HepG2 (cell line): ENCODE data around the gene PPM1G. TPM values are rescaled to one million over a fixed set of nuclear protein-coding genes. Genes with fewer than 3 reads are reported as not detected.

ENCODE experiments used
- ATF1 ChIP-seq: IDR thresholded peaks from 2 replicates; pipeline ENCODE4 v1.6.1; 2016; ENCODE audit warnings: mild to moderate bottlenecking, control low read depth
- BCL6 ChIP-seq: IDR thresholded peaks from 2 replicates; pipeline ENCODE4 v1.6.1; 2016; ENCODE audit warnings: missing genetic modification reagents, missing compliant biosample characterization
- ERF ChIP-seq: IDR thresholded peaks from 2 replicates; pipeline ENCODE4 v1.6.1; 2018; ENCODE audit warnings: missing biosample characterization, missing genetic modification reagents
- ETV6 ChIP-seq: sonication (generic); formaldehyde crosslinking; conservative IDR thresholded peaks from 2 replicates; pipeline ENCODE4 v1.4.0; 2020; ENCODE audit warnings: missing genetic modification reagents
- KDM1A ChIP-seq: IDR thresholded peaks from 2 replicates; pipeline ENCODE4 v1.6.1; 2016; ENCODE audit warnings: missing compliant biosample characterization
- KMT2B ChIP-seq: IDR thresholded peaks from 2 replicates; pipeline ENCODE4 v1.6.1; 2016; ENCODE audit warnings: missing genetic modification reagents, missing compliant biosample characterization
- MXD1 ChIP-seq: sonication (generic); formaldehyde crosslinking; IDR thresholded peaks from 2 replicates; pipeline ENCODE4 v1.4.0; 2020; ENCODE audit warnings: mild to moderate bottlenecking, missing genetic modification reagents
- PHF20 ChIP-seq: sonication (generic); formaldehyde crosslinking; IDR thresholded peaks from 2 replicates; pipeline ENCODE4 v1.5.0; 2020; ENCODE audit warnings: mild to moderate bottlenecking, missing genetic modification reagents
- RAD51 ChIP-seq: fragments of 450-650 bp; IDR thresholded peaks from 2 replicates; pipeline ENCODE4 v1.6.1; 2016; ENCODE audit warnings: borderline replicate concordance
- RBM39 ChIP-seq: fragments of 200-400 bp; formaldehyde crosslinking; IDR thresholded peaks from one replicate; pipeline ENCODE4 v1.6.1; 2018; ENCODE audit warnings: antibody characterized with exemption, mild to moderate bottlenecking, low read depth, low read length; ENCODE audit not compliant: poor library complexity, severe bottlenecking
- RFXAP ChIP-seq: sonication (generic); formaldehyde crosslinking; IDR thresholded peaks from 2 replicates; pipeline ENCODE4 v1.4.0; 2020; ENCODE audit warnings: missing genetic modification reagents, borderline replicate concordance
- SRF ChIP-seq: IDR thresholded peaks from 2 replicates; pipeline ENCODE4 v1.6.1; 2011; ENCODE audit warnings: mild to moderate bottlenecking, low read depth, low read length, moderate library complexity
- TBL1XR1 ChIP-seq: fragments of 150-350 bp; IDR thresholded peaks from 2 replicates; pipeline ENCODE4 v1.6.1; 2014; ENCODE audit warnings: borderline replicate concordance, low read length; ENCODE audit not compliant: partially characterized antibody
- TEAD3 ChIP-seq: optimal IDR thresholded peaks from 2 replicates; pipeline ENCODE3; 2016; ENCODE audit warnings: borderline replicate concordance
- TFE3 ChIP-seq: IDR thresholded peaks from 2 replicates; pipeline ENCODE4 v1.6.1; 2016
- WIZ ChIP-seq: sonication (generic); formaldehyde crosslinking; IDR thresholded peaks from 2 replicates; pipeline ENCODE4 v1.5.1; 2020; ENCODE audit warnings: mild to moderate bottlenecking, missing genetic modification reagents
- ZNF24 ChIP-seq: fragments of 450-650 bp; IDR thresholded peaks from 2 replicates; pipeline ENCODE4 v1.6.1; 2017; ENCODE audit warnings: antibody characterized with exemption, mild to moderate bottlenecking
- ZNF251 ChIP-seq: sonication (generic); formaldehyde crosslinking; IDR thresholded peaks from 2 replicates; pipeline ENCODE4 v1.9.0; 2021; ENCODE audit warnings: mild to moderate bottlenecking, missing genetic modification reagents
- ZNF329 ChIP-seq: sonication (generic); formaldehyde crosslinking; IDR thresholded peaks from 2 replicates; pipeline ENCODE4 v1.9.0; 2021; ENCODE audit warnings: low read depth, mild to moderate bottlenecking, missing genetic modification reagents
- ZXDC ChIP-seq: sonication (generic); formaldehyde crosslinking; IDR thresholded peaks from 2 replicates; pipeline ENCODE4 v1.5.0; 2020; ENCODE audit warnings: mild to moderate bottlenecking, missing genetic modification reagents
- polyA plus RNA-seq, 8 experiments: library from polyadenylated mRNA; depleted of rRNA in 3 of 8; stranded (reverse) in 7 of 8; unstranded in 1 of 8; fragments of >200 nt; fragmentation: Illumina TruSeq in 4 of 8; extraction: Trizol in 4 of 8; gene quantifications; 2 replicates each; pipeline versions ENCODE4 v1.2.1 to v1.2.3, GENCODE V29; 2011 to 2016; ENCODE audit warnings: low read depth in 4 of 8, missing spikeins in 1 of 8, mixed read lengths in 1 of 8; ENCODE audit not compliant: insufficient read depth in 1 of 8
- total RNA-seq, 5 experiments: library from RNA; depleted of rRNA; stranded (reverse); fragments of >200 nt; fragmentation: Illumina TruSeq; extraction: Trizol; gene quantifications; 2 replicates each; pipeline ENCODE4 v1.2.3, GENCODE V29; 2016; ENCODE audit warnings: low read depth in 1 of 5
- TF ChIP-seq, protein P1 (sequence below): sonication (generic); formaldehyde crosslinking; IDR thresholded peaks from 2 replicates; pipeline ENCODE4 v1.4.0; 2020; ENCODE audit warnings: low read depth, missing genetic modification reagents

Gene PPM1G
- total and polyA plus RNA-seq, 2 of the 13 experiments (the other 11 are each of a cell fraction or from before 2014, with no cell fraction given), result 58.2 to 213 TPM

GRCh38 chr2:27356382-27357181 lies 52.8 kb downstream of the PPM1G start, which contains the start of gene GTF3C2 (continued):
- TF ChIP-seq ZXDC, result peak; percentile 79; the same call in 1 of the 2 replicates
- no peak for TF ChIP-seq ZNF251 (CRISPR knock-in tag)
- TF ChIP-seq ERF (CRISPR knock-in tag), result peak; percentile 54; the same call in 1 of the 2 replicates
- TF ChIP-seq KDM1A (CRISPR knock-in tag), result no peak
- TF ChIP-seq ATF1 (CRISPR knock-in tag), result peak; percentile 99
- peak; percentile 67 for TF ChIP-seq RFXAP (CRISPR knock-in tag)
- TF ChIP-seq, protein P1, sequence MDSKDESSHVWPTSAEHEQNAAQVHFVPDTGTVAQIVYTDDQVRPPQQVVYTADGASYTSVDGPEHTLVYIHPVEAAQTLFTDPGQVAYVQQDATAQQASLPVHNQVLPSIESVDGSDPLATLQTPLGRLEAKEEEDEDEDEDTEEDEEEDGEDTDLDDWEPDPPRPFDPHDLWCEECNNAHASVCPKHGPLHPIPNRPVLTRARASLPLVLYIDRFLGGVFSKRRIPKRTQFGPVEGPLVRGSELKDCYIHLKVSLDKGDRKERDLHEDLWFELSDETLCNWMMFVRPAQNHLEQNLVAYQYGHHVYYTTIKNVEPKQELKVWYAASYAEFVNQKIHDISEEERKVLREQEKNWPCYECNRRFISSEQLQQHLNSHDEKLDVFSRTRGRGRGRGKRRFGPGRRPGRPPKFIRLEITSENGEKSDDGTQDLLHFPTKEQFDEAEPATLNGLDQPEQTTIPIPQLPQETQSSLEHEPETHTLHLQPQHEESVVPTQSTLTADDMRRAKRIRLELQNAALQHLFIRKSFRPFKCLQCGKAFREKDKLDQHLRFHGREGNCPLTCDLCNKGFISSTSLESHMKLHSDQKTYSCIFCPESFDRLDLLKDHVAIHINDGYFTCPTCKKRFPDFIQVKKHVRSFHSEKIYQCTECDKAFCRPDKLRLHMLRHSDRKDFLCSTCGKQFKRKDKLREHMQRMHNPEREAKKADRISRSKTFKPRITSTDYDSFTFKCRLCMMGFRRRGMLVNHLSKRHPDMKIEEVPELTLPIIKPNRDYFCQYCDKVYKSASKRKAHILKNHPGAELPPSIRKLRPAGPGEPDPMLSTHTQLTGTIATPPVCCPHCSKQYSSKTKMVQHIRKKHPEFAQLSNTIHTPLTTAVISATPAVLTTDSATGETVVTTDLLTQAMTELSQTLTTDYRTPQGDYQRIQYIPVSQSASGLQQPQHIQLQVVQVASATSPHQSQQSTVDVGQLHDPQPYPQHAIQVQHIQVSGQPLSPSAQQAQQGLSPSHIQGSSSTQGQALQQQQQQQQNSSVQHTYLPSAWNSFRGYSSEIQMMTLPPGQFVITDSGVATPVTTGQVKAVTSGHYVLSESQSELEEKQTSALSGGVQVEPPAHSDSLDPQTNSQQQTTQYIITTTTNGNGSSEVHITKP (CRISPR knock-in tag), result peak; percentile 96
- peak; percentile 36 for TF ChIP-seq TEAD3 (CRISPR knock-in tag)
- no peak for TF ChIP-seq ZNF24
- TF ChIP-seq WIZ (CRISPR knock-in tag), result no peak; the same call in none of the 2 replicates
- peak; percentile 70 for TF ChIP-seq TFE3 (CRISPR knock-in tag)
- peak; percentile 94 for TF ChIP-seq PHF20
- TF ChIP-seq ETV6 (CRISPR knock-in tag), result 0 out of 2 replicates have a peak, but pooled peaks have one; percentile 72
- peak; percentile 87 for TF ChIP-seq RBM39
- TF ChIP-seq MXD1 (CRISPR knock-in tag), result peak; percentile 79
- TF ChIP-seq ZNF329 (CRISPR knock-in tag), result peak; percentile 41; the same call in 1 of the 2 replicates
- peak; percentile 14 for TF ChIP-seq TBL1XR1
- TF ChIP-seq RAD51, result no peak
- peak; percentile 81 for TF ChIP-seq KMT2B
- TF ChIP-seq BCL6 (CRISPR knock-in tag), result no peak; the same call in none of the 2 replicates
- TF ChIP-seq SRF, result no peak; the same call in none of the 2 replicates
